SU-DHL-6 (cell line): ENCODE measurements around the gene ENDOG.

ENCODE experiments used
- CTCF ChIP-seq: fragments of 200-600 bp; sonication (generic); IDR thresholded peaks from one replicate; pipeline ENCODE4 v1.5.1; 2017; ENCODE audit warnings: antibody characterized with exemption, mild to moderate bottlenecking, low read length, moderate library complexity; ENCODE audit not compliant: insufficient read depth, poor library complexity, severe bottlenecking
- EZH2phosphoT487 ChIP-seq: fragments of 200-600 bp; sonication (generic), shearing (Covaris generic); conservative IDR thresholded peaks from 2 replicates; pipeline ENCODE4 v1.6.1; 2018; ENCODE audit warnings: mild to moderate bottlenecking, antibody characterized with exemption, low read length, moderate library complexity, mixed read lengths

DNA sequence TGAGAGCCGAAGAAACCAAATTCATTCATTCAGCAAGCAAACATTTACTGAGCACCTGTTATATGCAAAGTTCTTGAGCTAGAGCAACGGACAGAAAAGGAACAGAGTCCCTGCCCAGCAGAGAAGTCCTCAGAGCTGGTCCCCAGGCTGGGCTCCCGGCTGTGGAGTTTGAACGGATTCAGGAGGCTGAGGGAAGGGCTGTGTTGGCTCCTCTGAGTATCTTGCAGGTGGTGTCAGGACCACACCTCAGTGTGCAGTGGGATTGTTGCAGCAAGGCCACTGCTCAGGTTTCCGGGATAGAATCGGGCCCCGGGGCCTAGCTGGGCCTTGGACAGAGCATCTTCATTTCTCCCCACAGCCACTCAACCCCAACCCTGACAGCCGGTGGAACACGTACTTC lies 26.2 kb upstream of the ENDOG start:
- no peak for TF ChIP-seq EZH2phosphoT487
- no peak for TF ChIP-seq CTCF
